HG02610 (cell line): ENCODE data around the gene EFCAB13.
"Not testable (repeated sequence)": the region's sequence is repeated elsewhere in the genome, so short reads cannot be mapped to it uniquely, and the experiment has no call there.

Source experiments
- ATAC-seq: cut with Tn5 transposase; IDR thresholded peaks from one replicate; pipeline ENCODE4 v1.9.1; 2021; ENCODE audit warnings: mild to moderate bottlenecking, moderate library complexity; ENCODE audit not compliant: unreplicated experiment

Gene EFCAB13

GRCh38 chr17:47324224-47325020, 667 bp downstream of the EFCAB13 start:
- ATAC-seq = peak; percentile 31

GRCh38 chr17:47325176-47325575, 1.4 kb downstream of the EFCAB13 start:
- ATAC-seq = no peak

- ATAC-seq = no peak
These were observed 6.8 kb downstream of the EFCAB13 start for GRCh38 chr17:47330548-47330947.

GRCh38 chr17:47332287-47332686, 8.5 kb downstream of the EFCAB13 start:
- no peak for ATAC-seq

- no peak for ATAC-seq
These were observed 11.6 kb downstream of the EFCAB13 start for GRCh38 chr17:47335101-47335936.

DNA sequence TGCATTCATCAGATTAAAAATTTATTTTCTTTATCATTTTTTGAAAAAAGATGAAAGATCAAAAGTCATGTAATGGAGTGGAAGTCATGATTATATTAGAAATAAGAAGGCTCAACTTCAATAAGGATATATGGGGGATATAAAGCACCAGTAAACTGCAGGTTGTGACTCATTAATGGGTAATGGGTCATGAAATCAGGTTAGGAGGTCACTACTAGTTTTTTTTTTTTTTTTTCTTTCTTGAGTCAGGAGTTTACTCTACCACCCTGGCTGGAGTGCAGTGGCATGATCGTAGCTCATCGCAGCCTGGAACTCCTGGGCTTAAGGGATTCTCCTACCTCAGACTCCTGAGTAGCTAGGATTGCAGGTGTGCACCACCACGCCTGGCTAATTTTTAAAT, 14.3 kb downstream of the EFCAB13 start:
- no peak for ATAC-seq

DNA sequence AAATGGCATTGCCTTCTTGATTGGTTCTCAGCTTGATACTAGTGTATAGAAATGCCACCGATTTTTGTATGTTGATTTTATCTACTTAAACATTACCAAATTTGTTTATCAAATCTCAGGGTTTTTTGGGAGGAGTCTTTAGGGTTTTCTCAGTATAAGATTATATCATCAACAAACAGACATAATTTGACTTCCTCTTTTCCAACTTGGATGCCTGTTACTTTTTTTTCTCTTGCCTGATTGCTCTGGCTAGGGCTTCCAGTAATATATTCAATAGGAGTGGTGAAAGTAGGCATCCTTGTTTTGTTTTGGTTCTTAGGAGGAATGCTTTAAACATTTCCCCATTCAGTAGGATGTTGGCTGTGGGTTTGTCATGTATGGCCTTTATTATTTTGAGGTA, 29.1 kb downstream of the EFCAB13 start:
- no peak for ATAC-seq

DNA sequence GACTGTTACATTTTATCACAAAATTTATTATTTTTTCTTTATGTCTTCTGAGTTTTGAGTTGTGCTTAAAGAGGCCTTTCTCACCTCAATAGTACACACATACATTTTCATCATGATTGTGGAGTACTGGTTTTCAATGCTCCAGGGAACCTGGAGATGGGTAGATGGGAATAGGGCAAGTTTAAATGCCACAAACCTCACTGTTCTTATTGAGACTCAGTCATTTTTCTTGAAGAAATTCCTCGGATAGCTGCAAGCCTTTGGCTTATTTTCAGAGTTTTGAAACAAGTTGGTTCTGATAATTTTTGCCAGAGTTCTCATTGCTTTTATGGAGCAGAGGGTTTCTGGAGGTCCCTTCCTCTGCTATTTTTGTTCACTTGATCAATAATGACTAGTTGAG, 34.9 kb downstream of the EFCAB13 start:
- no peak for ATAC-seq

GRCh38 chr17:47363171-47363570, 39.4 kb downstream of the EFCAB13 start:
- no peak for ATAC-seq

- no peak for ATAC-seq
These were observed 43.5 kb downstream of the EFCAB13 start for GRCh38 chr17:47367257-47367656.

GRCh38 chr17:47368262-47368661, 44.5 kb downstream of the EFCAB13 start:
- ATAC-seq = no peak

GRCh38 chr17:47370899-47371298, 47.1 kb downstream of the EFCAB13 start:
- not testable (repeated sequence) for ATAC-seq

- no peak for ATAC-seq
These were observed 49.2 kb downstream of the EFCAB13 start for GRCh38 chr17:47373002-47373401.

DNA sequence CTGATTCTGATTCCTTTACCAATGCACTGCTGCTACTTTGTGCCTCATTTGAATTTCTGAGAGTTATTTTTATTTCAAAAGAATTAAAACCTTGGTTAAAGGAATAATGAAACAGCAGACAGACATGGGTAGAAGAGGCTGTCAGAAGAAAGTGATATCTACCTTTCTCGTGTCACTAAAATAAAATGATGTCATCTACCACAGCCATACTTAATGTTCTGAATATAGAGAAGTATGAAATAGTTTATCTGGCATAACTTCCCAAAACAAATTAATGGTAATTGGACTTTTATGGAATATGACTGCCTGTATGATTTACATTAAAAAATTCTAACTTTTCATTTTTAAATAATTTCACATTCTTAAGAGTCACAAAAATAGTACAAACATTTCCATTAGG, 52.5 kb downstream of the EFCAB13 start:
- no peak for ATAC-seq

DNA sequence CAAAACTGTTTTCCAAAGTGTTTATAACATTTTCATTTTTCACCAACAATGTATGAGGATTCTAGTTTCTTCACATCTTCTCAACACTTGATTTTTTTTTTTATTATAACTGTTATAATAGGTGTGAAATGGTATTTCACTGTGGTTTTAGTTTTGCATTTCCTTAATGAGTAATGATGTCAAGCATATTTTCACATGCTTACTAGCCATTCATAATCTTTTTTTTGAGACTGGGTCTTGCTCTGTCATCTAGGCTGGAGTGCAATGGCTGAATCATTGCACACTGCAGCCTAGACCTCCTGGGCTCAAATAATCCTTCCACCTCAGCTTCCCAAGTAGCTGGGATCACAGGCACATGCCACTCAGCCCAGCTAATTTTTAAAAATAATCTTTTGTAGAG, 65.1 kb downstream of the EFCAB13 start:
- no peak for ATAC-seq

GRCh38 chr17:47397532-47398128, 73.9 kb downstream of the EFCAB13 start:
- not testable (repeated sequence) for ATAC-seq

DNA sequence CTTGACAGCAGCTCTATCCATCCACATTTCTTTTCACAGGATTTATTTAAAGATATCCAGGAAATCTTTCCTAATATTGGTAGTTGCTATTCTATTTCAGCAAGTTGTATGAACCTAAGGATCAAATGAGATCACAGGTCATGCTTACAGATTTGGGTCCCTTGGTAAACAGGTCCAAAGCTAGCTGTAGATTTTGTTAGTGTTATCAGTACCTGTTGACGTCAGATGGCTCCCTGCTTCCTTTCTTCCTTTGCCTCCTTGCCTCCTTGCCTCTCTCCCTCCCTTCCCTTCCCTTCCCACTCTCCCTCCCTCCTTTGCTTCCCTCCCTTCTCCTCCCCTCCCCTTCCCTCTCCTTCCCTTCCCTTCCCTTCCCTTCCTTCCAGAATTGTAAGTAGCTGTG, 76.6 kb downstream of the EFCAB13 start:
- ATAC-seq = no peak

GRCh38 chr17:47401100-47401499, 77.3 kb downstream of the EFCAB13 start:
- no peak for ATAC-seq

GRCh38 chr17:47404006-47404405, 80.3 kb downstream of the EFCAB13 start:
- ATAC-seq = no peak

- no peak for ATAC-seq
These were observed 81.1 kb downstream of the EFCAB13 start for GRCh38 chr17:47404875-47405274.

- ATAC-seq = no peak
These were observed 90.1 kb downstream of the EFCAB13 start for GRCh38 chr17:47413872-47414271.

GRCh38 chr17:47414612-47415011, 90.9 kb downstream of the EFCAB13 start:
- no peak for ATAC-seq
